Suppressor macrophage treated with lipopolysaccharide for 4 hours (primary cell): ENCODE data around the gene TOLLIP.
"Not testable (repeated sequence)": the region's sequence is repeated elsewhere in the genome, so short reads cannot be mapped to it uniquely, and the experiment has no call there.

ENCODE experiments used
- DNase-seq: peaks from one replicate; pipeline ENCODE4 v3.0.0-alpha.2; 2020

TOLLIP gene

DNA sequence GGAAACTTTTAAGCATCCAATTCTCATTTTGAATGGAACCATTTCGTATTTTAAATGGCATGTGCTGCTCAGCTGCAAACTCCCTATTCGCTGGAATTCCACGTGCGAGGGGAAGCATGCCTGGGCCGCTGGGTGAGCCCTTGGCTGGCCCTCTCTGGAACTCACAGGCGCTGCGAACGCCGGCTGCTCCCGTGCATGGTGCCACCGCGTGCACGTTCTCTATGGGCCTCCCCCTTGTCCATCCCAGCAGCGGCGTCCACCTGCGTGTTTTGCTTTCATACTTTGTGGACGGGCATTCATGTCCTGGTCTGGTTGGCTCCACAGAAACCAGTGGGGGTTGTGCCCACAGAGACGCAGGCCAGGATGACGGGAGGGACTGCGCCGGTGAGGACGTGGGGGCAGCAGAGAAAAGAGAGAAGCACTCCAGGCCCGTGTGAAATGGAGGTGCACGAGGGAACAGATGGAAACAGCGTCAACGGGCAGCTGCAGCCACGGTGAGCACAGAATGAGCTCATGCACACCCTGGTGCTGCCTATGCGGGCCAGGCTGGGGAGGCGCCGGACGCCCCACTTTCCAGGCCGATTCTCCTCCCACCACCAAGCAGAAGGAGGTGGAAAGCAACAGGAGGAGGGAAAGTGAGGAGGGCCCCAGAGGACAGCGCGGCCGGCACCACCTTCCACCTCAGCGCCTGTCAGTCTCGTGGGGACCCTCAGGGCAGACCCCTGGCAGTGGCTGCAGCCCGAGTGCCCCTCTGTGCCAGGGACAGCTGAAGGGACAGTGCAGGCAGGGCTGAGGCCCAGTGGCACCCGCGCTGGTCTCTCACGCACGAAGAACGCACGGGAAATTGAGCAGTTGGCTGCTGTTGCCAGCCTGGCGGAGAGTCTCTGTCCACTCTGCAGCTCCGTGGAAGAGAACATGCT, 29.1 kb downstream of the TOLLIP start:
- no peak for DNase-seq

DNA sequence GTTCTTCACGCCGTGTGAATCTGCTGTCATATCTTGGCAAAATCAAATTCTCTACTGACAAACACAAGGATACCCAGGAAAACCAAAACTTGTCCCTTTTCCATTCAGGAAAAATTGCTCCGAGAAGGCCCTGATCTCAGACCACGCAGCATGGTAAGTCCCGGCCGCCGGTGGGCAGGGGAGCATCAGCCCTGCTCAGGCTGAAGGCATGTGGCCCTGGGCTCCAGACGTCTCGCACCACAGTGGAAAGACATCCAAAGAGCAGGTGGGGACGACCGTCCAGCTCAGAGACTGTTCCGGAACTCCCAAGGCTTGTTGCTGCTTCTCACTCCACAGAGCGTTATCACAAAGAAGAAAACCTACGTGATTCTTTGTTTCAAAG, 29.8 kb downstream of the TOLLIP start:
- no peak for DNase-seq

DNA sequence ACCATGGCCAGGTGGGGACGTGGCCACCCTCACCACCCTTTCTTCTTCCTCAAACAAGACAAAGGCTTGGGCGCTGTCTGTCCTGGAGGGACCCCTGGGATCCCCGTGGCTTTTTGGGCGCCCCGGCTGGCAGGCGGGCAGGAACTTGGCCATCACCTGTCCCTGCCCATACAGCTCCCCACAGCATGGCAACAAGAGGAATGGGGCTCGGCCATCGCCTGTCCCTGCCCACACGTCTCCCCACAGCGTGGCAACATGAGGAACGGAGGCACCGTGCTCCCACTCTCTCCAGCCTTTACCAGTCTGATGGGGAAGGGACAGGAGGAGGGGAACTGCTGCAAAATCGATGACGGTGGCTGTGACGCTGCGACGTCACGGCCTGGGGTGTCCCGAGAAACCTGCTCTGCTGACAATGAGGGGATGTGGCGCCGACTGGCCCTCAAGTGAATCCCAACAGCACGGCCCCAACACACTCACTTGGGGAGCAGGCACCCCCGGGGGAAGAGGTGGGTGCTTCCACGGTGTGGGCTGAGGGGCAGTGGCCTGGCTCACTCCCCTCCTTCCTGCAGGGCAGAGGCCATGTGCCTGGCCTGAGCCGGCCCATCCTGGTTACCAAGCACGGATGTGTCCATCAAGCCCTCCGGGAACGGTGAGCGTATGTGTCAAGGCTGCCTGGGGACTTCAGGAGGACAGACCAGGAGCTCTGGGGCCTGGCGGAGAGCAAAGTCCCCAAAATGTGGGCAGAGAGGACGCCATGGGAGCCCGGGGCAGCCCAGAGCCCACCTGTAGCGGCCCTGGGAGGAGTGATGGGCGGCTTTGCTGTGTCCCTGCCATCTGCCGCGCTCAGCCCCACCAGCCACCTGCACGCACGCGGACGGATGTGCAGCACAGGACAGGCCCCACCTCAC, 30.4 kb downstream of the TOLLIP start:
- DNase-seq: no peak

- no peak for DNase-seq
Measured at GRCh38 chr11:1277936-1278512, 31.4 kb downstream of the TOLLIP start.

DNA sequence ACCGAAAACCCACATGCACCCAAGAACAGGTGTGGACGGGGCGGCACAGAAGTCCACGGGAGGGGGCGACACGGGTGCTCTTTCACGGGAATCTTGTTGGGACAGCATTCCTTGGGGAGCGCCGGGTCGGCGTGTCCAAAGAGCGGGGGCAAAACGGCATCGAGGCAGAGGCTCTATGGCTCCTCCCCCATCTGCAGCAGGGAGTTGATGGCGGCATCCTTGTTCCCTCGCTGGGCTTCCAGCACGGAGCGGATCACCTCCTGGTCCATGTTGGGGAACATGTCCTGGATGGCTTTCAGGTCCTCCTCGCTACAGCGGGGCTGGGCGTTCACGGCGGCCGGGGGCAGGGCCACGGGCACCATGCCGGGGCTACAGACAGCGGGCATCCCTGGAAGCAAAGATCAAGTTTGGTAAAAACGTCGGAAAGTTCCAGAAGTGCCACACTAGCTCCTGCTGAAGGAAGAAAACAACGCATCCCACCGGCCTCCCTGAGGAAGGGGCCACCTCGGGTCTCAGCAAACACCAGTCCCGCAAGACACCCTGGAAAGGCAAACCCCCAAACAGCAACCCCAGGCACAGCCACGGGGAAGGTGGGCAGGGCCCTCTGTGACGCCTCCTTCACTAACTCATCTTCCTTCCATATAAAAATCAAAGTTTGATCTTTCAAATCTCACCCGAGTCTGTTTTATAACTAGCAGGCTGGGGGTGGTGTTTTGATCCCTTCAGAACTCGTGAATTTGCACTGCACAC, 32.4 kb downstream of the TOLLIP start:
- DNase-seq: no peak

- DNase-seq: no peak
Measured at GRCh38 chr11:1276041-1276790, 33.2 kb downstream of the TOLLIP start.

- DNase-seq: no peak
Measured at GRCh38 chr11:1275021-1275420, 34.4 kb downstream of the TOLLIP start.

DNA sequence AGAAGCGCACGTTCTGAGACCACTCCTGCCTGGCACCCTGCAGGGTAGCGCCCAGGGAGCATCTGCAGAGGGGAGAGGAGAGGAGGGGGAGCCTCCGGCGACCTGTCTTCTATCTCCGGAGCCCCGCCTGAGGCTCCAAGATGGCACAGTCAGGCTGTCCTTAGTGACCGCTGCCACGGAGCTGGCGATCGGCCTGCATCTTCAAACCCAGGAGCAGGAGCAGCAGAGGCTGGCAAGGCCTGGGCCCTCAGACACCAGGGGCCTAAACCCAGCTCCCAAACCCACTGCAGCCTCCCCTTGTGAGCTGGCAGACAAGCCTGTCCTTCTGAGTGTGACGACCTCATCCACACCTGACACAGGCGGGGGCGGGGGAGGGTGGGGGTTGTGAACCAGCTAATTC, 34.9 kb downstream of the TOLLIP start:
- no peak for DNase-seq

DNA sequence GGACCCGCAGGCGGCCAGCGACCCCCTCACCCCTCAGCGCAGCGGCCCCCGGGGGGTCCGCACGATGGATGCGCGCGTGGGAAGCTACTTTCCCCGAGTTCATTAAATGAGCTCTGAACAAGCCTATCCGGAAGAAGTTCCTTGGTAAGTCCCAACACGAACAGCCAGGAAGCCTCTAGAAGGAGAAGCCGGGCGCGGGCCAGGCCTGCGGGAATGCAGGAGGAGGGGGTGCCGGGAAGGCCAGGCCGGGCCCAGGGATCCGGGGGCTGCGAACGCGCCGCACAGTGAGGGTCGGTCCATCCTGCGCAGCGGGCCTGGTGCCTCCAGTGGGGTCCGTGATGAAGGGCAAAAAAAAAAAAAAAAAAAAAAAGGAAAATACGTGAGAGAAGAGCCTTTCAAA, 36.9 kb downstream of the TOLLIP start:
- no peak for DNase-seq

DNA sequence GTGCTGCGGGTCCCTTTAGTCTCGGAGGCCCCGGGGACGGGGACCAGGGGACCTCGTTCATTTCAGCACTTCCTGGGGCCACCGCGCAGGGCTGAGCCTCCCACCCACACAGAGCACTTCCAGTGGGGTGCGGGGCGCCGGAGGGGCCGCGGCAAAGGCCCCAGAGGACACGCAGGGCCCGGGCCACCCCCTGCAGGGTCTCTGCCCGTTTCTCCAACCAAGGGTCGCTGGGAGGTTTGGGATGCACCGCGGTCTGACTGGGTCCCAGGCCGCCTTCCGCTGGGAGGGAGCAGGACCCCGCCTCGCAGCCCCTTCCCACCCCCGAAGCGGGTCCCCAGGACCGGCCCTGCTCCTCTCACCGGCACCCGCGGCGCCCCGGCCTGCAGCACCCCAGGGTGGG, 37.5 kb downstream of the TOLLIP start:
- DNase-seq: no peak

DNA sequence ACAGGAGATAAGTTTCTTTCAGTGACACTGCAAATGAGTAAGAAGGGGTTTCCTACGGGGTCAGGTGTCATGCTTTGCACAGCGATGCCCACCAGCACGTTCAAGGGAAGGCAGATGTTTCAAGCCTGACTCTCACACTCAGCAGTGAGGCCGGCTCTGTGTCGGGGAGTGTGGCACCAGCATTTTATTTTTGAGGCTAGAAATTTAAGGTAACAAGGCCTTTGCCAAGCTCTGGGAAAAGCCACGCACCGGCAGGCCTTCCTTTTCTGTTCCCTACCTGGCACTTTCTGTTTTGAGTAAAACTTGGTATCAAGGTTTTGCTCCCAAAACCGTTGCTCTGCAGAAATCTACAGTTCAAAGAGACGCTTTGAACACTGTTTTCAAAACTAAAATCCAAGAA, 38.0 kb downstream of the TOLLIP start:
- DNase-seq: no peak

GRCh38 chr11:1271002-1271401, 38.4 kb downstream of the TOLLIP start:
- DNase-seq: no peak

GRCh38 chr11:1270476-1270875, 39.0 kb downstream of the TOLLIP start:
- no peak for DNase-seq

GRCh38 chr11:1269957-1270356, 39.5 kb downstream of the TOLLIP start:
- DNase-seq: no peak

- DNase-seq: no peak
Measured at GRCh38 chr11:1267441-1268100, 41.9 kb downstream of the TOLLIP start.

DNA sequence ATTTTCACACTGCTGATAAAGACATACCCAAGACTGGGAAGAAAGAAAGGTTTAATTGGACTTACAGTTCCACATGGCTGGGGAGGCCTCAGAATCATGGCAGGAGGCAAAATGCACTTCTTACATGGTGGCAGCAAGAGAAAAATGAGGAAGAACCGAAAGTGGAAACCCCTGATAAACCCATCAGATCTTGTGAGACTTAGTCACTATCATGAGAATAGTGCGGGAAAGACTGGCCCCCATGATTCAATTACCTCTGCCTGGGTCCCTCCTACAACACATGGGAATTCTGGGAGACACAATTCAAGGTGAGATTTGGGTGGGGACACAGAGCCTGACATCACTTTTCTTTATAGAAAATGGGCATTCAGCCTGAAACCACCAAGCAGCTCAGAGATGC, 42.5 kb downstream of the TOLLIP start:
- peak; percentile 34 for DNase-seq

- DNase-seq: not testable (repeated sequence)
Measured at GRCh38 chr11:1265480-1265879, 44.0 kb downstream of the TOLLIP start.

GRCh38 chr11:1264444-1264843, 45.0 kb downstream of the TOLLIP start:
- DNase-seq: peak; percentile 60

DNA sequence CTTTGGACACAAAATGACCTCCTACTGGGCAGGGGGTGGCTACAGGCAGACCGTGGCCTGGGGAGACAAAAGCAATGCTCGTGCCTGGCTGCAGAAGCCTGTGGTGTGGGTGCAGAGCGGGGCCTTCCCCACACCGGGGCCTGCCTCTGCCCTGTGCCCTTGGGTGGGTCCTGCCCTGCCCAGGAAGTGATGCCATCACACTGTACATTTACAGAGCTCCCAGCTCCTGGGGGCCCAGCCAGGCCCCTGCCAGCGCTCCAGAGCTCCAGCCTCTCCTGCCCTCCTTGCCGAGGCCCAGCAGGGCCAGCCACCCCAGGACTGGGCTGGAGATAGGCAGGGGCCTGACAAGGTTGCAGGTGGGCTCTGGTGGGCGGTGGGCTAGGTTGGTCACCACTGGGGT, 46.4 kb downstream of the TOLLIP start:
- DNase-seq: no peak

- peak; percentile 82 for DNase-seq
Measured at GRCh38 chr11:1262172-1263006, 47.0 kb downstream of the TOLLIP start.
